Measurements from ENCODE around the gene EML1.

DNA sequence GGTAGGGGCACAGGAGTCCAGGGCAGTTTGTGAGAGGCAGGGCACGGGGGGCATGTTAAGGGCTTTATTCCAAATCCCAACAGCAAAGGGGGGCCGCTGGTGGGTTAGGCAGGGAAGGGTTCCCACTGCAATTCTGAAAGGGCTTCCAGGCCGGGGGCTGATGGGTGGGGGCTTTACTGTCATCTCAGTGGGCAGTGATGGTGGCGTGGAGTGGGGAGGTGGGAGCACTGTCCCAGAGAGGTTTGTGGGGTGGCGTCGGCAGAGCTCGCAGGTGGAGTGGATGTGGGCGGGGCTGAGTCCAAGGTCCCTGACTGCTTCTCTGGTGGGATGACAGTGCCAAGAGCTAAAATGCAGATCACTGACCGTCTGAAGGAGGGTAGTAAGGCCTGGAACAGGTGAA is 150.4 kb downstream of the EML1 start:
- TF ChIP-seq, protein P1, sequence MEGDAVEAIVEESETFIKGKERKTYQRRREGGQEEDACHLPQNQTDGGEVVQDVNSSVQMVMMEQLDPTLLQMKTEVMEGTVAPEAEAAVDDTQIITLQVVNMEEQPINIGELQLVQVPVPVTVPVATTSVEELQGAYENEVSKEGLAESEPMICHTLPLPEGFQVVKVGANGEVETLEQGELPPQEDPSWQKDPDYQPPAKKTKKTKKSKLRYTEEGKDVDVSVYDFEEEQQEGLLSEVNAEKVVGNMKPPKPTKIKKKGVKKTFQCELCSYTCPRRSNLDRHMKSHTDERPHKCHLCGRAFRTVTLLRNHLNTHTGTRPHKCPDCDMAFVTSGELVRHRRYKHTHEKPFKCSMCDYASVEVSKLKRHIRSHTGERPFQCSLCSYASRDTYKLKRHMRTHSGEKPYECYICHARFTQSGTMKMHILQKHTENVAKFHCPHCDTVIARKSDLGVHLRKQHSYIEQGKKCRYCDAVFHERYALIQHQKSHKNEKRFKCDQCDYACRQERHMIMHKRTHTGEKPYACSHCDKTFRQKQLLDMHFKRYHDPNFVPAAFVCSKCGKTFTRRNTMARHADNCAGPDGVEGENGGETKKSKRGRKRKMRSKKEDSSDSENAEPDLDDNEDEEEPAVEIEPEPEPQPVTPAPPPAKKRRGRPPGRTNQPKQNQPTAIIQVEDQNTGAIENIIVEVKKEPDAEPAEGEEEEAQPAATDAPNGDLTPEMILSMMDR (IDR thresholded peaks at IDR 0.05 in 4 of 5, conservative IDR thresholded peaks at IDR 0.05 in 1 of 5) = no peak
- no peak for TF ChIP-seq POLR2A (IDR thresholded peaks at IDR 0.05)

All from gastrocnemius medialis (tissue), 4 donors.